ENCODE data around the gene ACAA1.

Gene ACAA1

GRCh38 chr3:38118421-38119247, 18.3 kb downstream of the ACAA1 start:
- no peak for DNase-seq (ENCODE audit: low spot score)

GRCh38 chr3:38117748-38118420, 19.0 kb downstream of the ACAA1 start:
- peak; percentile 41 for DNase-seq (ENCODE audit: low spot score)

GRCh38 chr3:38117163-38117716, 19.7 kb downstream of the ACAA1 start:
- no peak for DNase-seq (ENCODE audit: low spot score)

GRCh38 chr3:38116471-38117162, 20.3 kb downstream of the ACAA1 start:
- no peak for DNase-seq (ENCODE audit: low spot score)

GRCh38 chr3:38115645-38116427, 21.1 kb downstream of the ACAA1 start:
- DNase-seq (ENCODE audit: low spot score) = no peak

GRCh38 chr3:38114875-38115644, 21.9 kb downstream of the ACAA1 start:
- no peak for DNase-seq (ENCODE audit: low spot score)

- DNase-seq (ENCODE audit: low spot score) = no peak
These were observed 22.7 kb downstream of the ACAA1 start for GRCh38 chr3:38114052-38114874.

GRCh38 chr3:38112378-38112761, 24.6 kb downstream of the ACAA1 start:
- DNase-seq (ENCODE audit: low spot score) = no peak

- no peak for DNase-seq (ENCODE audit: low spot score)
These were observed 25.1 kb downstream of the ACAA1 start for GRCh38 chr3:38111696-38112377.

GRCh38 chr3:38111201-38111600, 25.7 kb downstream of the ACAA1 start:
- no peak for DNase-seq (ENCODE audit: low spot score)

- DNase-seq (ENCODE audit: low spot score) = no peak
These were observed 26.4 kb downstream of the ACAA1 start for GRCh38 chr3:38110314-38111050.

GRCh38 chr3:38109580-38110313, 27.2 kb downstream of the ACAA1 start:
- DNase-seq (ENCODE audit: low spot score) = no peak

- DNase-seq (ENCODE audit: low spot score) = no peak
These were observed 28.0 kb downstream of the ACAA1 start for GRCh38 chr3:38108649-38109579.

GRCh38 chr3:38107911-38108648, 28.8 kb downstream of the ACAA1 start:
- DNase-seq (ENCODE audit: low spot score) = no peak

- DNase-seq (ENCODE audit: low spot score) = no peak
These were observed 31.4 kb downstream of the ACAA1 start for GRCh38 chr3:38105525-38105924.

- no peak for DNase-seq (ENCODE audit: low spot score)
These were observed 34.5 kb downstream of the ACAA1 start for GRCh38 chr3:38102444-38102814.

Data from LoVo (cell line).